BE2C (cell line): ENCODE measurements around the gene EHBP1.

ENCODE experiments used
- DNase-seq: peaks from one replicate; pipeline ENCODE4 v3.0.0-alpha.2; 2020
- H3K27me3 ChIP-seq: fragments of 250-450 bp; sonication (Bioruptor Pico); 2 replicates; pipeline ENCODE4 v1.5.1; 2020; ENCODE audit warnings: mild to moderate bottlenecking
- H3K36me3 ChIP-seq: fragments of 250-450 bp; sonication (Bioruptor Pico); 2 replicates; pipeline ENCODE4 v1.5.1; 2020; ENCODE audit warnings: mild to moderate bottlenecking
- H3K4me1 ChIP-seq: fragments of 250-450 bp; sonication (Bioruptor Pico); 2 replicates; pipeline ENCODE4 v1.5.1; 2020
- H3K4me3 ChIP-seq: 2 replicates; pipeline ENCODE4 v1.5.1; 2011; ENCODE audit warnings: low read depth, low read length
- H3K9me3 ChIP-seq: fragments of 250-450 bp; sonication (Bioruptor Pico); 2 replicates; pipeline ENCODE4 v1.5.1; 2020
- CTCF ChIP-seq: IDR thresholded peaks from 2 replicates; pipeline ENCODE4 v1.5.1; 2012; ENCODE audit warnings: mild to moderate bottlenecking, low read depth, low read length

The EHBP1 gene

GRCh38 chr2:62923881-62924280 is 218.4 kb downstream of the EHBP1 start:
- no peak for DNase-seq

GRCh38 chr2:62928015-62928414 is 222.5 kb downstream of the EHBP1 start:
- H3K36me3 ChIP-seq = no peaks in the 10 kb centered on the region
- H3K4me3 ChIP-seq = no peak overlapping the region
- H3K27me3 ChIP-seq = no peaks in the 10 kb centered on the region
- no peaks in the 10 kb centered on the region for H3K9me3 ChIP-seq
- no peaks in the 10 kb centered on the region for H3K4me1 ChIP-seq
- TF ChIP-seq CTCF = no peak
- DNase-seq = no peak

More at GRCh38 chr2:62923881-62924280, 218.4 kb downstream of the EHBP1 start:
- no peak for TF ChIP-seq CTCF
- Histone ChIP-seq H3K4me1 (no peaks in the 10 kb centered on the region), H3K9me3 (no peaks in the 10 kb centered on the region), H3K27me3 (no peaks in the 10 kb centered on the region), H3K36me3 (no peaks in the 10 kb centered on the region), H3K4me3 (no peak overlapping the region)

- H3K4me1 ChIP-seq = no peaks in the 10 kb centered on the region
- DNase-seq = no peak
- H3K27me3 ChIP-seq = no peaks in the 10 kb centered on the region
- no peak for TF ChIP-seq CTCF
- H3K4me3 ChIP-seq = no peak overlapping the region
- no peaks in the 10 kb centered on the region for H3K9me3 ChIP-seq
- H3K36me3 ChIP-seq = no peaks in the 10 kb centered on the region
These were observed 226.0 kb downstream of the EHBP1 start for GRCh38 chr2:62931536-62931935.

- no peak for DNase-seq
- H3K27me3 ChIP-seq = no peaks in the 10 kb centered on the region
- no peak for TF ChIP-seq CTCF
- H3K9me3 ChIP-seq = no peaks in the 10 kb centered on the region
- H3K4me3 ChIP-seq = no peak overlapping the region
- H3K4me1 ChIP-seq = no peaks in the 10 kb centered on the region
- H3K36me3 ChIP-seq = no peaks in the 10 kb centered on the region
These were observed 227.9 kb downstream of the EHBP1 start for GRCh38 chr2:62933398-62933917.

- H3K4me3 ChIP-seq = no peak overlapping the region
- no peaks in the 10 kb centered on the region for H3K9me3 ChIP-seq
- no peak for DNase-seq
- TF ChIP-seq CTCF = no peak
- no peaks in the 10 kb centered on the region for H3K36me3 ChIP-seq
- no peaks in the 10 kb centered on the region for H3K4me1 ChIP-seq
- no peaks in the 10 kb centered on the region for H3K27me3 ChIP-seq
These were observed 229.0 kb downstream of the EHBP1 start for GRCh38 chr2:62934517-62934916.

- Histone ChIP-seq H3K4me1 (no peaks in the 10 kb centered on the region), H3K36me3 (no peaks in the 10 kb centered on the region), H3K9me3 (no peaks in the 10 kb centered on the region), H3K4me3 (no peak overlapping the region), H3K27me3 (no peaks in the 10 kb centered on the region)
- no peak for TF ChIP-seq CTCF
- no peak for DNase-seq
These were observed 232.6 kb downstream of the EHBP1 start for GRCh38 chr2:62938126-62938525.
